PFSK-1 (cell line): ENCODE measurements around the gene B3GALT2.

ENCODE experiments used
- POLR2AphosphoS5 ChIP-seq: IDR thresholded peaks from 2 replicates; pipeline ENCODE4 v1.6.1; 2012; ENCODE audit warnings: low read depth, mild to moderate bottlenecking, control low read depth, low read length, moderate library complexity
- REST ChIP-seq, 2 experiments: IDR thresholded peaks; 2 replicates each; pipeline versions ENCODE4 v1.6.1 to v1.8.0; 2011 to 2012; ENCODE audit warnings: low read depth in 2 of 2, low read length in 2 of 2, control low read depth in 1 of 2, inconsistent platforms in 1 of 2, mild to moderate bottlenecking in 1 of 2, moderate library complexity in 1 of 2; ENCODE audit not compliant: insufficient read depth in 1 of 2
- SIN3A ChIP-seq: IDR thresholded peaks from 2 replicates; pipeline ENCODE4 v1.6.1; 2012; ENCODE audit warnings: mild to moderate bottlenecking, low read length, moderate library complexity, borderline replicate concordance; ENCODE audit not compliant: insufficient read depth
- TAF1 ChIP-seq: IDR thresholded peaks from 2 replicates; pipeline ENCODE4 v1.6.1; 2012; ENCODE audit warnings: low read length, control low read depth, borderline replicate concordance; ENCODE audit not compliant: insufficient read depth

DNA sequence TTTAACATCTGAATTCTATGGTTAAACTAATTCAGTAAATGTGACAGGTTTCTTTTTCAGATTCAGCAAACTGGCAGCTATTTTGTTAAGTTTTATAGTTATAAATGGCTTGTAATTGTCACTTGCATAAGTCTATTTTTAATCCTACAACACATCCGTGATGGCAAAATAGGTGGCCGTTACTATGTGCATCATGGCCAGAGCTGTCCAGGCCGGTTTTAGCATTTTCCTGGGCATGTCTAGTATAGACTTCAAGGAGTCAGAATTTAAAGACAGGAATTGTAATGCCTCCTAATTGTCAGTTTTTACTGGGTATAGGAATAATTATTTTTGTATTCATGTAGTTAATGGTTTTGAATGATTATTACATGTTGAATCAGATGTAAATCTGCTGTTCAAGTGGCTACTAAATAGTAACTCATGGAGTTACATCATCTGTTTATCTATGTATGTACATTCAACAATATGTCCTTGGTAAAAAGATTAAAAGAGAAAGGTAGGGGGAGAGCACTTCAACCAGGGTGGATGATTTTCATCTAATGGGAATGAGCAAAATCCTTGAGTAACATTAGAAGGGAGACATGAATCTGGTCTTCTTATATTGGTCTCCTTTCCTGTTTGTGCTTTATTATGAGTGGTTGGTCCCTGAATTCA is 3.2 kb upstream of the B3GALT2 start:
- TF ChIP-seq POLR2AphosphoS5 (no peak), SIN3A (no peak), TAF1 (no peak), REST (IDR thresholded peaks at IDR 0.05; ENCODE audit: insufficient read depth in 1 of 2, low read depth in 2 of 2, low read length in 2 of 2) (no peak)
